ENCODE results near the gene DRG2. TPM values are rescaled to one million over a fixed set of nuclear protein-coding genes. Genes with fewer than 3 reads are reported as not detected.

DRG2 gene
- total and polyA plus RNA-seq, 2 of the 13 experiments (the other 11 are each of a cell fraction or from before 2014, with no cell fraction given): 20.1 to 26.6 TPM

- TF ChIP-seq ZNF781 (CRISPR knock-in tag; IDR thresholded peaks at IDR 0.05; ENCODE audit: borderline replicate concordance, not compliant biosample characterization) (peak; percentile 92), ZNF468 (CRISPR knock-in tag; IDR thresholded peaks at IDR 0.05) (0 out of 2 replicates have a peak, but pooled peaks have one; percentile 37), LCORL (IDR thresholded peaks at IDR 0.05) (no peak), LCORL (CRISPR knock-in tag; IDR thresholded peaks at IDR 0.05) (peak; percentile 97), PREB (CRISPR knock-in tag; IDR thresholded peaks at IDR 0.05) (no peak), ZNF879 (CRISPR knock-in tag; IDR thresholded peaks at IDR 0.05) (peak; percentile 73; the same call in 1 of the 2 replicates), ZNF678 (CRISPR knock-in tag; IDR thresholded peaks at IDR 0.05) (peak; percentile 87), ZMYM4 (CRISPR knock-in tag; IDR thresholded peaks at IDR 0.05) (peak; percentile 96), SIN3B (IDR thresholded peaks at IDR 0.05; ENCODE audit: low read length) (peak; percentile 80; the same call in 1 of the 2 replicates), ATM (IDR thresholded peaks at IDR 0.05; ENCODE audit: borderline replicate concordance) (no peak), ZNF230 (CRISPR knock-in tag; IDR thresholded peaks at IDR 0.05) (peak; percentile 79), KDM5A (IDR thresholded peaks at IDR 0.05; ENCODE audit: borderline replicate concordance, low read length) (peak; percentile 92), HOXA9 (CRISPR knock-in tag; IDR thresholded peaks at IDR 0.05; ENCODE audit: borderline replicate concordance) (no peak), NCOA1 (CRISPR knock-in tag; IDR thresholded peaks at IDR 0.05) (peak; percentile 91), NRL (CRISPR knock-in tag; IDR thresholded peaks at IDR 0.05; ENCODE audit: borderline replicate concordance) (peak; percentile 86), XBP1 (CRISPR knock-in tag; IDR thresholded peaks at IDR 0.05) (no peak), ZNF570 (CRISPR knock-in tag; IDR thresholded peaks at IDR 0.05; ENCODE audit: borderline replicate concordance) (no peak), NFE2 (CRISPR knock-in tag; IDR thresholded peaks at IDR 0.05) (no peak), SNAI1 (CRISPR knock-in tag; IDR thresholded peaks at IDR 0.05; ENCODE audit: borderline replicate concordance) (no peak), ZBTB38 (CRISPR knock-in tag; IDR thresholded peaks at IDR 0.05) (peak; percentile 71), NPAS2 (CRISPR knock-in tag; IDR thresholded peaks at IDR 0.05; ENCODE audit: borderline replicate concordance) (no peak), ZNF577 (CRISPR knock-in tag; IDR thresholded peaks at IDR 0.05; ENCODE audit: borderline replicate concordance, low read depth) (no peak), ZKSCAN1 (IDR thresholded peaks at IDR 0.05; ENCODE audit: low read length) (peak; percentile 76), NFKBIZ (CRISPR knock-in tag; IDR thresholded peaks at IDR 0.05) (peak; percentile 85), TRIM24 (CRISPR knock-in tag; IDR thresholded peaks at IDR 0.05) (no peak), ISX (CRISPR knock-in tag; conservative IDR thresholded peaks at IDR 0.05) (no peak; the same call in 1 of the 2 replicates), MIER3 (CRISPR knock-in tag; IDR thresholded peaks at IDR 0.05; ENCODE audit: borderline replicate concordance) (peak; percentile 98), YEATS4 (CRISPR knock-in tag; IDR thresholded peaks at IDR 0.05; ENCODE audit: borderline replicate concordance) (peak; percentile 99), PCBP2 (optimal IDR thresholded peaks at IDR 0.05; ENCODE audit: low read depth, low read length, poor library complexity, severe bottlenecking) (no peak), IRX3 (CRISPR knock-in tag; IDR thresholded peaks at IDR 0.05; ENCODE audit: borderline replicate concordance, low read depth) (peak; percentile 63; the same call in 1 of the 2 replicates)
- TF ChIP-seq, protein P1, sequence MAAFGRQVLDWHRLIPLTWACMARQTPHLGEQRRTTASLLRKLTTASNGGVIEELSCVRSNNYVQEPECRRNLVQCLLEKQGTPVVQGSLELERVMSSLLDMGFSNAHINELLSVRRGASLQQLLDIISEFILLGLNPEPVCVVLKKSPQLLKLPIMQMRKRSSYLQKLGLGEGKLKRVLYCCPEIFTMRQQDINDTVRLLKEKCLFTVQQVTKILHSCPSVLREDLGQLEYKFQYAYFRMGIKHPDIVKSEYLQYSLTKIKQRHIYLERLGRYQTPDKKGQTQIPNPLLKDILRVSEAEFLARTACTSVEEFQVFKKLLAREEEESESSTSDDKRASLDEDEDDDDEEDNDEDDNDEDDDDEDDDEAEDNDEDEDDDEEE (CRISPR knock-in tag; IDR thresholded peaks at IDR 0.05): no peak
Observed at GRCh38 chr17:18087610-18088491, at the start of gene DRG2 (continued).

Data from HepG2 (cell line).